SK-N-SH (cell line): ENCODE results near the gene TNFAIP3. TPM values are rescaled to one million over a fixed set of nuclear protein-coding genes. Genes with fewer than 3 reads are reported as not detected.

Experiments used
- CTCF ChIA-PET: fragments of 300-600, 350-600 bp; formaldehyde crosslinking; extraction: SDS; loops from one replicate; lab custom pipeline; 2021; lab: Yijun Ruan, JAX
- POLR2A ChIA-PET: fragments of 350-600 bp; sonication (Branson Sonifier 250); formaldehyde crosslinking; extraction: SDS; loops from one replicate; lab custom pipeline; 2020; ENCODE audit warnings: antibody characterized with exemption, inconsistent platforms; lab: Yijun Ruan, JAX
- DNase-seq: peaks from one replicate; pipeline ENCODE4 v3.0.0; 2012
- H2AFZ ChIP-seq: fragments of 200-600 bp; sonication (generic); 2 replicates; pipeline ENCODE4 v1.8.1; 2016; ENCODE audit warnings: antibody characterized with exemption, mild to moderate bottlenecking, low read depth
- H3F3A ChIP-seq: fragments of 200-600 bp; sonication (generic); replicated peaks from 2 replicates; pipeline ENCODE3; 2016; ENCODE audit warnings: antibody characterized with exemption, mild to moderate bottlenecking; ENCODE audit not compliant: insufficient read depth
- H3K27ac ChIP-seq, 2 experiments: fragments of 200-500 bp in 1 of 2; fragments of 200-600 bp in 1 of 2; sonication (Bioruptor generic) in 1 of 2; sonication (generic), shearing (Covaris generic) in 1 of 2; 2 replicates each; pipeline versions ENCODE4 v1.5.1 to v1.6.1; 2014 to 2016; ENCODE audit warnings: low read depth in 2 of 2, inconsistent platforms in 1 of 2, low read length in 1 of 2, mild to moderate bottlenecking in 1 of 2, mixed read lengths in 1 of 2
- H3K27me3 ChIP-seq: fragments of 200-600 bp; sonication (generic), shearing (Covaris generic); 2 replicates; pipeline ENCODE4 v1.6.1; 2016; ENCODE audit warnings: mixed run types; ENCODE audit not compliant: insufficient read depth
- H3K36me3 ChIP-seq, 2 experiments: fragments of 200-500 bp in 1 of 2; fragments of 200-600 bp in 1 of 2; sonication (Bioruptor generic) in 1 of 2; sonication (generic) in 1 of 2; replicated peaks in 1 of 2; 2 replicates each; pipeline versions ENCODE3 to v1.5.1; 2014 to 2016; ENCODE audit warnings: low read length in 1 of 2, mild to moderate bottlenecking in 1 of 2; ENCODE audit not compliant: insufficient read depth in 2 of 2, control insufficient read depth in 1 of 2
- H3K4me1 ChIP-seq, 2 experiments: fragments of 200-500 bp in 1 of 2; fragments of 200-600 bp in 1 of 2; sonication (Bioruptor generic) in 1 of 2; sonication (generic), shearing (Covaris generic) in 1 of 2; 2 replicates each; pipeline versions ENCODE4 v1.5.1 to v1.6.1; 2014 to 2016; ENCODE audit warnings: low read depth in 1 of 2, low read length in 1 of 2, mixed run types in 1 of 2; ENCODE audit not compliant: insufficient read depth in 2 of 2, control insufficient read depth in 1 of 2
- H3K4me2 ChIP-seq: fragments of 200-600 bp; sonication (generic), shearing (Covaris generic); 2 replicates; pipeline ENCODE4 v1.6.1; 2017; ENCODE audit warnings: mixed run types
- H3K4me3 ChIP-seq, 2 experiments: fragments of 200-500 bp in 1 of 2; fragments of 200-600 bp in 1 of 2; sonication (Bioruptor generic) in 1 of 2; sonication (generic), shearing (Covaris generic) in 1 of 2; 2 replicates each; pipeline versions ENCODE4 v1.5.1 to v1.8.1; 2014 to 2016; ENCODE audit warnings: low read depth in 2 of 2, inconsistent platforms in 1 of 2, low read length in 1 of 2, mild to moderate bottlenecking in 1 of 2, mixed read lengths in 1 of 2, moderate library complexity in 1 of 2
- H3K79me2 ChIP-seq: fragments of 200-600 bp; sonication (generic); 2 replicates; pipeline ENCODE4 v1.8.1; 2017; ENCODE audit warnings: mild to moderate bottlenecking; ENCODE audit not compliant: insufficient read depth
- H3K9ac ChIP-seq: fragments of 200-600 bp; sonication (generic); 2 replicates; pipeline ENCODE4 v1.6.1; 2017; ENCODE audit warnings: mixed run types
- H3K9me2 ChIP-seq: fragments of 200-600 bp; sonication (generic); 2 replicates; pipeline ENCODE4 v1.6.1; 2017; ENCODE audit warnings: mixed run types
- H3K9me3 ChIP-seq: fragments of 200-600 bp; sonication (generic); 2 replicates; pipeline ENCODE4 v1.6.1; 2017; ENCODE audit warnings: mixed run types, mild to moderate bottlenecking, moderate library complexity
- H4K20me1 ChIP-seq: fragments of 200-600 bp; sonication (generic); 2 replicates; pipeline ENCODE4 v1.6.1; 2017; ENCODE audit warnings: mild to moderate bottlenecking, mixed run types; ENCODE audit not compliant: insufficient read depth
- CHD2 ChIP-seq: fragments of 150-350 bp; IDR thresholded peaks from 2 replicates; pipeline ENCODE4 v1.6.1; 2018; ENCODE audit warnings: low read length; ENCODE audit not compliant: partially characterized antibody
- EP300 ChIP-seq, 2 experiments: IDR thresholded peaks; 2 replicates each; pipeline versions ENCODE4 v1.4.0 to v1.6.1; 2012; ENCODE audit warnings: borderline replicate concordance in 1 of 2, low read depth in 1 of 2, low read length in 1 of 2
- FOSL2 ChIP-seq: IDR thresholded peaks from 2 replicates; pipeline ENCODE4 v1.4.0; 2012; ENCODE audit warnings: low read depth, mild to moderate bottlenecking, moderate library complexity, borderline replicate concordance
- FOXJ3 ChIP-seq: sonication (generic); formaldehyde crosslinking; IDR thresholded peaks from 2 replicates; pipeline ENCODE4 v1.5.1; 2020; ENCODE audit warnings: mild to moderate bottlenecking, missing genetic modification reagents
- GABPA ChIP-seq: IDR thresholded peaks from 2 replicates; pipeline ENCODE4 v1.4.0; 2012; ENCODE audit warnings: low read depth, mild to moderate bottlenecking
- GATA2 ChIP-seq: sonication (generic); formaldehyde crosslinking; IDR thresholded peaks from 2 replicates; pipeline ENCODE4 v1.5.0; 2020; ENCODE audit warnings: mild to moderate bottlenecking, missing genetic modification reagents
- MAX ChIP-seq: IDR thresholded peaks from 2 replicates; pipeline ENCODE4 v1.4.0; 2012; ENCODE audit warnings: low read depth
- MEF2A ChIP-seq: IDR thresholded peaks from 2 replicates; pipeline ENCODE4 v1.4.0; 2012; ENCODE audit warnings: low read depth, borderline replicate concordance
- MXI1 ChIP-seq: IDR thresholded peaks from 2 replicates; pipeline ENCODE4 v1.6.1; 2012; ENCODE audit warnings: mild to moderate bottlenecking, low read depth, low read length, improper control_type of control experiment
- NFIC ChIP-seq: IDR thresholded peaks from 2 replicates; pipeline ENCODE4 v1.4.0; 2012; ENCODE audit warnings: borderline replicate concordance
- NRF1 ChIP-seq: IDR thresholded peaks from 2 replicates; pipeline ENCODE4 v1.6.1; 2012; ENCODE audit warnings: low read depth, mild to moderate bottlenecking, low read length
- PBX3 ChIP-seq: IDR thresholded peaks from 2 replicates; pipeline ENCODE4; 2012
- POLR2AphosphoS5 ChIP-seq: IDR thresholded peaks from 2 replicates; pipeline ENCODE4 v1.6.1; 2012; ENCODE audit warnings: low read depth, low read length
- RCOR1 ChIP-seq: fragments of 150-350 bp; IDR thresholded peaks from 2 replicates; pipeline ENCODE4 v1.6.1; 2017; ENCODE audit warnings: antibody characterized with exemption, low read length
- RFX5 ChIP-seq: IDR thresholded peaks from 2 replicates; pipeline ENCODE4 v1.6.1; 2012; ENCODE audit warnings: mild to moderate bottlenecking, improper control_type of control experiment, low read length
- SIN3A ChIP-seq: IDR thresholded peaks from 2 replicates; pipeline ENCODE4 v1.6.1; 2012; ENCODE audit warnings: low read depth, mild to moderate bottlenecking, low read length, moderate library complexity, borderline replicate concordance
- TAF1 ChIP-seq: IDR thresholded peaks from 2 replicates; pipeline ENCODE4 v1.6.1; 2012; ENCODE audit warnings: low read depth, mild to moderate bottlenecking, low read length, moderate library complexity, borderline replicate concordance
- YY1 ChIP-seq: IDR thresholded peaks from 2 replicates; pipeline ENCODE4 v1.4.0; 2012; ENCODE audit warnings: low read depth, mild to moderate bottlenecking
- WGBS: methylation state at CpG from one replicate; pipeline ENCODE4 v1.1.6; 2017; ENCODE audit warnings: low lambda C conversion rate; 5-methylcytosine and 5-hydroxymethylcytosine counted together
- polyA plus RNA-seq, 3 experiments: library from polyadenylated mRNA; depleted of rRNA; stranded (reverse); fragments of >200 nt; gene quantifications; 2 replicates each; pipeline ENCODE4 v1.2.3, GENCODE V29; 2012
- TF ChIP-seq, protein P1 (sequence below): fragments of 200-600 bp; sonication (generic); IDR thresholded peaks from 2 replicates; pipeline ENCODE4 v1.6.1; 2017; ENCODE audit warnings: antibody characterized with exemption, mild to moderate bottlenecking, moderate library complexity

The TNFAIP3 gene
- polyA plus RNA-seq, 1 of the 3 experiments (the other 2 are of a cell fraction): 1.0 TPM

DNA sequence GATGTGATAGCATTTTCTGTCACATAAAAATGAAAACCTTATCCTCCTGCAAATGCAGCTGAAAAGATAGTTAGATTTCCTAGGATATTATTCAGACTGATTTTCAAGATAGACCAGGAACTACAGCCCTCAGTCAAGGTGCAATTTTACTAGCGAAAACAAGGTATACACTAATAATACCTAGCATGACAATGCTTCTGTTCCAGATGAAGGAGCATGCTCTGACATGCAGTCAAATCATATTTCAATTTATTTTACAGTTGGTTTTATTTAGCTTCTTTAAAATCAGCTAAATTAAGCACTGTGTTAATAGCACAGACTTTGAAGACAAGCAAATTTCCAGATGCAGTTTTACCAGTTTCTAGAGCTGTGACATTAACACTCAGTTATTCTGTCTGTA, 14.2 kb upstream of the TNFAIP3 start:
- Histone ChIP-seq H3K36me3 (no peaks in the 10 kb centered on the region), H3K4me2 (no peak overlapping the region), H3K79me2 (no peaks in the 10 kb centered on the region), H3K27me3 (0 out of 2 replicates have a peak, but pooled peaks cover 6% of the 10 kb centered on the region), H2AFZ (no peak overlapping the region), H3K9me2 (no peaks in the 10 kb centered on the region), H3K4me1 (no peaks in the 10 kb centered on the region), H3K27ac (no peak overlapping the region), H3K9me3 (no peaks in the 10 kb centered on the region), H4K20me1 (no peaks in the 10 kb centered on the region), H3K9ac (no peak overlapping the region), H3F3A (no peaks in the 10 kb centered on the region), H3K4me3 (no peak overlapping the region)
- POLR2A ChIA-PET: no interaction called here
- TF ChIP-seq CHD2 (no peak), FOXJ3 (CRISPR knock-in tag) (no peak), MEF2A (no peak), GATA2 (CRISPR knock-in tag) (no peak), POLR2AphosphoS5 (no peak), FOSL2 (no peak), TAF1 (no peak), YY1 (no peak), NFIC (no peak), RFX5 (no peak), MXI1 (no peak), RCOR1 (no peak), SIN3A (no peak), EP300 (IDR thresholded peaks at IDR 0.05; ENCODE audit: borderline replicate concordance in 1 of 2, low read depth in 1 of 2, low read length in 1 of 2) (no peak), MAX (no peak), PBX3 (no peak), NRF1 (no peak), GABPA (no peak)
- TF ChIP-seq, protein P1, sequence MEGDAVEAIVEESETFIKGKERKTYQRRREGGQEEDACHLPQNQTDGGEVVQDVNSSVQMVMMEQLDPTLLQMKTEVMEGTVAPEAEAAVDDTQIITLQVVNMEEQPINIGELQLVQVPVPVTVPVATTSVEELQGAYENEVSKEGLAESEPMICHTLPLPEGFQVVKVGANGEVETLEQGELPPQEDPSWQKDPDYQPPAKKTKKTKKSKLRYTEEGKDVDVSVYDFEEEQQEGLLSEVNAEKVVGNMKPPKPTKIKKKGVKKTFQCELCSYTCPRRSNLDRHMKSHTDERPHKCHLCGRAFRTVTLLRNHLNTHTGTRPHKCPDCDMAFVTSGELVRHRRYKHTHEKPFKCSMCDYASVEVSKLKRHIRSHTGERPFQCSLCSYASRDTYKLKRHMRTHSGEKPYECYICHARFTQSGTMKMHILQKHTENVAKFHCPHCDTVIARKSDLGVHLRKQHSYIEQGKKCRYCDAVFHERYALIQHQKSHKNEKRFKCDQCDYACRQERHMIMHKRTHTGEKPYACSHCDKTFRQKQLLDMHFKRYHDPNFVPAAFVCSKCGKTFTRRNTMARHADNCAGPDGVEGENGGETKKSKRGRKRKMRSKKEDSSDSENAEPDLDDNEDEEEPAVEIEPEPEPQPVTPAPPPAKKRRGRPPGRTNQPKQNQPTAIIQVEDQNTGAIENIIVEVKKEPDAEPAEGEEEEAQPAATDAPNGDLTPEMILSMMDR: no peak
- WGBS: 59% methylated on average over 1 of the region's 1 CpG
- CTCF ChIA-PET: interaction anchor here (1.7 kb wide), 1 partner anchor 14 kb away, joined by 4 read pairs; the partner anchor contains the start of gene TNFAIP3
- no peak for DNase-seq
